Progenitor cell of endocrine pancreas (in vitro differentiated cells): ENCODE measurements around the gene STEAP1B. TPM values are rescaled to one million over a fixed set of nuclear protein-coding genes. Genes with fewer than 3 reads are reported as not detected.

Experiments used
- DNase-seq: peaks from one replicate; pipeline ENCODE4 v3.0.0; 2021; ENCODE audit warnings: low spot score; ENCODE audit not compliant: unreplicated experiment
- H3K27ac Mint-ChIP-seq: 2 replicates; pipeline ENCODE4 v1.8.0; 2021; ENCODE audit warnings: mild to moderate bottlenecking, moderate library complexity, mixed read lengths
- H3K27me3 Mint-ChIP-seq: 2 replicates; pipeline ENCODE4 v1.8.0; 2021; ENCODE audit warnings: mixed read lengths
- H3K36me3 Mint-ChIP-seq: 2 replicates; pipeline ENCODE4 v1.8.0; 2022; ENCODE audit warnings: mixed read lengths; ENCODE audit not compliant: insufficient read depth
- H3K4me1 Mint-ChIP-seq: 2 replicates; pipeline ENCODE4 v1.8.0; 2021; ENCODE audit warnings: low read depth, mixed read lengths
- H3K4me3 Mint-ChIP-seq: 2 replicates; pipeline ENCODE4 v1.8.0; 2021; ENCODE audit warnings: low read depth, mild to moderate bottlenecking, moderate library complexity, mixed read lengths
- H3K9me3 Mint-ChIP-seq: 2 replicates; pipeline ENCODE4 v1.8.0; 2021; ENCODE audit warnings: low read depth, mixed read lengths
- CTCF ChIP-seq: fragments of 200-600 bp; sonication (generic); IDR thresholded peaks from one replicate; pipeline ENCODE4 v1.5.0; 2021; ENCODE audit warnings: antibody characterized with exemption, mild to moderate bottlenecking; ENCODE audit not compliant: unreplicated experiment
- total RNA-seq: library from RNA; stranded (reverse); gene quantifications from 2 replicates; pipeline ENCODE4 v1.2.1, GENCODE V29; 2021

STEAP1B gene
- total RNA-seq, 1 donor from 2014 or later: 0.89 TPM

DNA sequence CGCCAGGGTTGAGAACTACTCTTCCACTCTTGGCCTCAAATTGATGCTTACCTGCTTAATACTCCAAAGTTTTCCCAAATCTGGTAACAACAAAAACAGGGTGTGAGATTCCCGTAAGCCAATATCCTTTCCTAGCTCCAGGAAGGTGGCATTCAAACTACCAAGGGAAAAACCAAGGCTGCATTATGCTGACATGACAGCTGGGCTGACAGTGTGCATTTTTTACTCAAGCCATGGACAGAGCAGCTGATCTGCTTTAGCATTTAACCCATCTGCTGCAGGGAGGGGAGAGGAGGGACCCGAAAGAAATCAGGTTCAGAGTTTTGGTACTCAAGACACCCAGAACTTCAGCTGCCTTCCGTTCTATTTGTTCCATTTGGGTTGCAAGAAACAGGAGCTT is 93.3 kb downstream of the STEAP1B start:
- TF ChIP-seq CTCF: no peak
- no peak for DNase-seq
- no peaks in the 10 kb centered on the region for H3K9me3 Mint-ChIP-seq

DNA sequence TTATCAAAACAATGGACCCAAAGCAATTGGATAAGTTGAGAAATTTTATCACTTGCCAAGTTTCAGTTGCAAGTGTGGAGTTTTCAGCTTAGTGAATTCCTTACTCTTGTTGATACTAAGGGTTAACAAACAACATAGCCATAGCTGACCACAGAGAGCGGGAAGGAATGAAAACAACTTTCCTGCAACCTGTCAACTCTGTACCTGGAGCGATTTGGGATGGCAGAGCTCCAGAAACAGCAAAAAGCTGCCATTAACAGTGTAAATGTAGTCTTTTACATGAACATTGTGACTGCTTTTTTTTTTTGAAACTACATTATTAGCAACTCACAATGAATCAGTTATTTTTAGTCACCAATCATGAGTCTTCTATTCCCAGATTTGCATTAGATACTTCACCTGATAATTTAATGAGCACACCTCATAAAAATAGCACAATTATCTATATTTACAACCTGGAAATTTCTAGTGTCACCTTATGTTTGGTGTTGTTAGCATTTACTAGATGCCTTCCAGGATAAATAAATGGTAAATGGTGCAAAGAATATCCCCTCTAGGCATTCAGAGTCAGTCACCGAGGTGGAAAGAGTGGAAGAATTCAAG is 95.5 kb downstream of the STEAP1B start:
- Mint-ChIP-seq H3K4me1 (no peaks in the 10 kb centered on the region), H3K4me3 (no peak overlapping the region), H3K36me3 (no peaks in the 10 kb centered on the region), H3K27me3 (no peaks in the 10 kb centered on the region), H3K9me3 (no peaks in the 10 kb centered on the region), H3K27ac (no peak overlapping the region)
- no peak for TF ChIP-seq CTCF
- DNase-seq: no peak

More for the DNA sequence above, 93.3 kb downstream of the STEAP1B start:
- no peaks in the 10 kb centered on the region for H3K36me3 Mint-ChIP-seq
- no peaks in the 10 kb centered on the region for H3K4me1 Mint-ChIP-seq
- H3K4me3 Mint-ChIP-seq: no peak overlapping the region
- no peak overlapping the region for H3K27ac Mint-ChIP-seq
- H3K27me3 Mint-ChIP-seq: no peaks in the 10 kb centered on the region

DNA sequence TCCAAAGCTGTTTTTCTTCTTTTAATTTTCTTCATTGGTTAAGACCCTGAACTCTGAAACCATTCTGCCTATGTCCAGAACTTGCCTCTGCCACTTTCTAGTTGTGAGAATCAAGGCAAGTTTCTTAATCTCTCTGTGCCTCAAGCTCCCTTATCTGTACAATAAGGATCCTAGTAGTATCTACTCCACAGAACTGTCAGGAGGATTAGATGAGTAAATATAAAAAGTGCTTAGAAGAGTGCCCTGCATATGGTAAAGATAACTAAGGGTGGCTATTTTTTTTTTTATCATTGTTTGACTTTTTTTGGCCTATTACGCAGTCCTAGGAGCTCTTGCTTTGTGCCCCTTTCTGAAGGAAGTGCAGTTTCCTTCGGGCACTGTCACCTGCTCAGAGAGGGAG is 96.6 kb downstream of the STEAP1B start:
- Mint-ChIP-seq H3K27me3 (peaks cover 5% of the 10 kb centered on the region), H3K36me3 (no peaks in the 10 kb centered on the region), H3K4me3 (no peak overlapping the region), H3K27ac (no peak overlapping the region), H3K9me3 (no peaks in the 10 kb centered on the region), H3K4me1 (no peaks in the 10 kb centered on the region)
- no peak for DNase-seq
- no peak for TF ChIP-seq CTCF

DNA sequence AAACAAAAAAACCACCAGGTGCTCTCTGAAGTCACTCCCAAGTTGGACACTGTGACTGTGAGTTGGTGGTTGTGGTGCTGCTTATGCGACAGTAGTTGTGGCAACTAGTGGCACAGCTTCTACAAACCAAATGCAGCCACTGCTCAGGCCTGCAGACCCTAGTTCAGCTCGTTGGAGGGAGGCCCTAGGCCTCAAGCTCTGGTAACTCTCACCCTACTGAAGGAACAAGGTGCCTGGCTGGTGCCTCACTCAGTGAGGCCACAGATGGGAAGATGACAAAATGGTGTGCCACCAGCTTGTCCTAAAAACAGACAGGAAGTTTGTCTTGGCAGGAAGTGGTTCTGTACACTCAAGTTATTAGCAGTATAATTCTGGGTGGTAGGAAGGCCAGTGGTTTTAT is 97.7 kb downstream of the STEAP1B start:
- H3K27me3 Mint-ChIP-seq: peaks cover 11% of the 10 kb centered on the region
- no peaks in the 10 kb centered on the region for H3K36me3 Mint-ChIP-seq
- no peak overlapping the region for H3K27ac Mint-ChIP-seq
- DNase-seq: no peak
- no peak overlapping the region for H3K4me3 Mint-ChIP-seq
- no peaks in the 10 kb centered on the region for H3K4me1 Mint-ChIP-seq
- no peaks in the 10 kb centered on the region for H3K9me3 Mint-ChIP-seq
- TF ChIP-seq CTCF: no peak

DNA sequence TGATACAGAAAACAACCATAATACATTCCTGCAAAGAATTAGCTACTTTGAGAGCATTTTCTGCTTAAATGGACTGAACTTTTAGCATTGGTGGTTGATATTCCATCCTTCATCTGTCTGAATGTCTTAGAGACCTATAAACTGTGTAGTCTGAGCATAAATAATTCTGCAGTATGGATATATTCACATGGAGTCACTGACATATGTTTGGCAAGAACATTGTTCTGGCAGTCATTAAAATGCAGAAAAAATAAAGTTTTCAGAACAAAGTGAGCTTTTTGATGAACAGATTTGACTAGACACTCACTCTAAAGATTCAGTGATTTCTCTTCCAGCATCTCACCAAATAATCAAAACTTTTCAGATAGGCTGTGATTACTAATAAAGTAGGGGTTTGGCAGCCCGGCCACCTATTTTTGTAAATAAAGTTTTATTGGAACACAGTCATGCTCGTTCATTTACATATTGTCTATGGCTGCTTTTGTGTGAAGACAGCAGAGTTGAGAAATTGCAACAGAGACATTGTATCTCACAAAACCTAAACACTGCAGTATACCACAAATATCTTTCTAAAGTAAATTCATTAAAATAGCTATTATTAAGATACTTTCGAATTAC is 98.9 kb downstream of the STEAP1B start:
- H3K4me3 Mint-ChIP-seq: no peak overlapping the region
- H3K9me3 Mint-ChIP-seq: no peaks in the 10 kb centered on the region
- H3K4me1 Mint-ChIP-seq: peaks cover 2% of the 10 kb centered on the region
- peaks cover 21% of the 10 kb centered on the region for H3K27me3 Mint-ChIP-seq
- no peak overlapping the region for H3K27ac Mint-ChIP-seq
- TF ChIP-seq CTCF: no peak
- no peak for DNase-seq
- no peaks in the 10 kb centered on the region for H3K36me3 Mint-ChIP-seq
